Measurements from ENCODE around the gene NPAS1.

GRCh38 chr19:46999377-46999776 lies 20.3 kb upstream of the NPAS1 start:
- TF ChIP-seq CTCF (IDR thresholded peaks at IDR 0.05) (no peak), POLR2A (IDR thresholded peaks at IDR 0.05) (no peak)

All from Peyer's patch (tissue), 4 donors.